ENCODE data around the gene SUSD4. TPM values are rescaled to one million over a fixed set of nuclear protein-coding genes. Genes with fewer than 3 reads are reported as not detected.

Gene SUSD4
- total RNA-seq, 1 experiment from 2014 or later: 7.2 TPM

DNA sequence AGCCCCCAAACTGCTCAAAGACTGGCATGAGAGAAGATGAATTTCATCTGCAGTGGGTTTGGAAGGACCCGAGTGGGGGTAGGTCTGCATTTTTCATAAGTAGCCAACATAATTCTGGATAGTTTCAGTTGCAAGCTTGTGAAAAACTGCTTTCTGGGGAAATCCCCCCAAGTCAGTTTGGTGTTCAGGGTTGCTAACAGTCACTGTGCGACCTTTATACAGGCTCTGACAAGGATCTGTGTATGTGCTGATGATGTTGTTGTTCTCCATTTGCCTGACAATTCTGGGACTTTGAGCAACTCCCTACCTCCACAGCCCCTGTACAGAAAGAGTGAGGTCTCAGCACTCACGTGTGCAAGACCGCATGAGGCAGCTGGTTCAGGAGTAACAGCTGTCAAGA lies 87.9 kb downstream of the SUSD4 start:
- CTCF ChIA-PET: interaction anchor here (0.6 kb wide), 1 partner anchor 244 kb away, joined by 3 read pairs; no protein-coding TSS in a partner anchor
- Mint-ChIP-seq H3K4me1 (ENCODE audit: low read depth, unreplicated experiment) (no peaks in the 10 kb centered on the region), H3K27ac (ENCODE audit: unreplicated experiment) (no peak overlapping the region), H3K36me3 (ENCODE audit: insufficient read depth, unreplicated experiment) (no peaks in the 10 kb centered on the region), H3K27me3 (ENCODE audit: unreplicated experiment) (peaks cover 24% of the 10 kb centered on the region), H3K4me3 (ENCODE audit: low read depth, unreplicated experiment) (no peak overlapping the region), H3K9me3 (ENCODE audit: low read depth, unreplicated experiment) (peaks cover 2% of the 10 kb centered on the region)
- DNase-seq: no peak
- intact Hi-C loops (cut with micrococcal nuclease; ENCODE audit: unreplicated experiment): no loop called here
- BruUV-seq (replicated peaks): no TSS peak
- TF ChIP-seq, protein P1, sequence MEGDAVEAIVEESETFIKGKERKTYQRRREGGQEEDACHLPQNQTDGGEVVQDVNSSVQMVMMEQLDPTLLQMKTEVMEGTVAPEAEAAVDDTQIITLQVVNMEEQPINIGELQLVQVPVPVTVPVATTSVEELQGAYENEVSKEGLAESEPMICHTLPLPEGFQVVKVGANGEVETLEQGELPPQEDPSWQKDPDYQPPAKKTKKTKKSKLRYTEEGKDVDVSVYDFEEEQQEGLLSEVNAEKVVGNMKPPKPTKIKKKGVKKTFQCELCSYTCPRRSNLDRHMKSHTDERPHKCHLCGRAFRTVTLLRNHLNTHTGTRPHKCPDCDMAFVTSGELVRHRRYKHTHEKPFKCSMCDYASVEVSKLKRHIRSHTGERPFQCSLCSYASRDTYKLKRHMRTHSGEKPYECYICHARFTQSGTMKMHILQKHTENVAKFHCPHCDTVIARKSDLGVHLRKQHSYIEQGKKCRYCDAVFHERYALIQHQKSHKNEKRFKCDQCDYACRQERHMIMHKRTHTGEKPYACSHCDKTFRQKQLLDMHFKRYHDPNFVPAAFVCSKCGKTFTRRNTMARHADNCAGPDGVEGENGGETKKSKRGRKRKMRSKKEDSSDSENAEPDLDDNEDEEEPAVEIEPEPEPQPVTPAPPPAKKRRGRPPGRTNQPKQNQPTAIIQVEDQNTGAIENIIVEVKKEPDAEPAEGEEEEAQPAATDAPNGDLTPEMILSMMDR (IDR thresholded peaks at IDR 0.05; ENCODE audit: unreplicated experiment): no peak

DNA sequence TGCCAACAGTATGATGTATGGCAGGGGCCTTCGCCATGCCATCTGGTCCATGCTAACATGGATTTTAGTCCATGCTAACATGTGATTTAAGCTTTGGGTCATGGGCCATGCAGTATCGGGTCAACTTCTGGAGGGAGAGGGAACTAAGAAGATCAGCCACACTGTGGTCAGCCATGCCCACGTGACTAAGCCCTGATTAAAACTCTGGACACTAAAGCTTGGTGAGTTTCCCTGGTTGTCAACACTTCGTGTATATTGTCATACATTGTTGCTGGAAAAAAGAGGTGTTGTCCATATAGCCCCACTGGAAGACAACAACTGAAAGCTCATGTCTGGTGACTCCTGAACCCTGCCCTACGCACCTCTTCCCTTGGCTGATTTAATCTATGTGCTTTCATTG lies 90.5 kb downstream of the SUSD4 start:
- H3K27me3 Mint-ChIP-seq (ENCODE audit: unreplicated experiment): peaks cover 12% of the 10 kb centered on the region
- no peaks in the 10 kb centered on the region for H3K36me3 Mint-ChIP-seq (ENCODE audit: insufficient read depth, unreplicated experiment)
- peak overlapping the region; percentile 22 for H3K27ac Mint-ChIP-seq (ENCODE audit: unreplicated experiment)
- no peak overlapping the region for H3K4me3 Mint-ChIP-seq (ENCODE audit: low read depth, unreplicated experiment)
- H3K9me3 Mint-ChIP-seq (ENCODE audit: low read depth, unreplicated experiment): no peaks in the 10 kb centered on the region
- TF ChIP-seq, protein P1 (IDR thresholded peaks at IDR 0.05; ENCODE audit: unreplicated experiment): no peak
- no peak for DNase-seq
- CTCF ChIA-PET: no interaction called here
- BruUV-seq (replicated peaks): no TSS peak
- H3K4me1 Mint-ChIP-seq (ENCODE audit: low read depth, unreplicated experiment): no peaks in the 10 kb centered on the region
- intact Hi-C loops (cut with micrococcal nuclease; ENCODE audit: unreplicated experiment): no loop called here

DNA sequence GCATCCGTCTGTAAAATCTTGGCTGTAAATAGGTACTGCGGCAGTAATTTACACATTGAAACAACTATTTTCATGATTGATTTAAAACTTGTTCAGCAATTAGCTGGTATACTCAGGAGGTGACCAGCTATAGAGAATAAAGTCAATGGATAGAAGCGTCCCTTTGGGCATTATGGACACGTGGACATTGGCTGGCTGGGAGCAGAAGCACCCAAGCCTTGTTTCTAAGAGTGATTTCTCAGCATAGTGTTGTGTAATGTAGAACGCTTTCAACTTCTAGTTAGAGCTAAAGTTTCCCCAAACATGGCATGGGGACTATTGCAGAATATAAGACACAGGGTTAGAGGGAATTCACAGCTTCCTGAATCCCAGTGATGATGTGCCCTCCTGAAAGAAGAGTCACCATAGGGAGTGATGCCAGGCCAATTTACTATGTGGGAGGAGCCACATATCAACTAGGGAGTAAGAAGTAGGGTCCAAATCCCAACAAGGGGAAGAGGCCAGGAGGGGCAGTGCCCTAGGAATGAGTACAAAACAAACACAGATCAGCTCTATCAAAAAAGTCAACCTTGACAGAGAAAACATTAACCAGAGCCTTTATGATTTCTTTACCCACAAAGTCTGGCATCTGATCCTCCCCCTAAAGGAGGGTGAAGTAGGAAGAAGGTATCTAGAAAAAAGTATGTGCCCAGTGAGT lies 92.7 kb downstream of the SUSD4 start:
- H3K4me1 Mint-ChIP-seq (ENCODE audit: low read depth, unreplicated experiment): no peaks in the 10 kb centered on the region
- intact Hi-C loops (cut with micrococcal nuclease; ENCODE audit: unreplicated experiment): no loop called here
- CTCF ChIA-PET: interaction anchor here (0.6 kb wide), 1 partner anchor 816 kb away, joined by 4 read pairs; no protein-coding TSS in a partner anchor
- peaks cover 12% of the 10 kb centered on the region for H3K27me3 Mint-ChIP-seq (ENCODE audit: unreplicated experiment)
- H3K4me3 Mint-ChIP-seq (ENCODE audit: low read depth, unreplicated experiment): no peak overlapping the region
- no peaks in the 10 kb centered on the region for H3K9me3 Mint-ChIP-seq (ENCODE audit: low read depth, unreplicated experiment)
- H3K36me3 Mint-ChIP-seq (ENCODE audit: insufficient read depth, unreplicated experiment): no peaks in the 10 kb centered on the region
- BruUV-seq (replicated peaks): no TSS peak
- no peak for DNase-seq
- TF ChIP-seq, protein P1 (IDR thresholded peaks at IDR 0.05; ENCODE audit: unreplicated experiment): no peak
- H3K27ac Mint-ChIP-seq (ENCODE audit: unreplicated experiment): no peak overlapping the region

DNA sequence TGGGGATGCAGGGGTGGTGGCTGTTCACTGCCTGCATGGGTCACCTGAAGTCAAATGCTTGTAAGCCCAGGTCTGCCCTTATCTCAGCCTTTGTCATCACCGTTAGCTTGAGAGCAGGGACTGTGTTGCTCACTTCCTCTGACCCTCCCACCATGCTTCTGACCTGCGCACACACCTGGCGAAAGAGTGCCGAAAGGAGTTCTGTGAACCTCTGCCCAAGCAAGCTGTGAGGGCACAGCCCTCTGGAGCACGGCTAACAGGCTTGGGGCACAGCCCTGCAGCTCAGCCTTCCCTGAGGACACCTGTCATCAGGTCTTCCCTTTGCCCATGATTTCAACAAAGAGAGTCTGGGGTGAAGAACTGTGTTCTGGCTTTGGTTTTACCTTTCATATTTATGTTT lies 93.8 kb downstream of the SUSD4 start:
- TF ChIP-seq, protein P1 (IDR thresholded peaks at IDR 0.05; ENCODE audit: unreplicated experiment): no peak
- CTCF ChIA-PET: no interaction called here
- H3K27me3 Mint-ChIP-seq (ENCODE audit: unreplicated experiment): peaks cover 12% of the 10 kb centered on the region
- no peaks in the 10 kb centered on the region for H3K4me1 Mint-ChIP-seq (ENCODE audit: low read depth, unreplicated experiment)
- no peak overlapping the region for H3K27ac Mint-ChIP-seq (ENCODE audit: unreplicated experiment)
- no TSS peak for BruUV-seq (replicated peaks)
- DNase-seq: no peak
- H3K9me3 Mint-ChIP-seq (ENCODE audit: low read depth, unreplicated experiment): no peaks in the 10 kb centered on the region
- H3K36me3 Mint-ChIP-seq (ENCODE audit: insufficient read depth, unreplicated experiment): no peaks in the 10 kb centered on the region
- intact Hi-C loops (cut with micrococcal nuclease; ENCODE audit: unreplicated experiment): no loop called here
- H3K4me3 Mint-ChIP-seq (ENCODE audit: low read depth, unreplicated experiment): no peak overlapping the region
